HepG2 (cell line): ENCODE data around the gene CHDH. TPM values are rescaled to one million over a fixed set of nuclear protein-coding genes. Genes with fewer than 3 reads are reported as not detected.
A peak's percentile ranks its signal among the peaks of the same experiment; 100 is the strongest.

Experiments
- CEBPB ChIP-seq: IDR thresholded peaks from 2 replicates; pipeline ENCODE4 v1.6.1; 2011; ENCODE audit warnings: low read depth, low read length, improper control_type of control experiment, borderline replicate concordance
- E2F1 ChIP-seq: sonication (generic); formaldehyde crosslinking; IDR thresholded peaks from 2 replicates; pipeline ENCODE4 v1.5.0; 2020; ENCODE audit warnings: missing genetic modification reagents
- FOXP4 ChIP-seq: sonication (generic); formaldehyde crosslinking; IDR thresholded peaks from 2 replicates; pipeline ENCODE4 v1.4.0; 2020; ENCODE audit warnings: missing genetic modification reagents
- GZF1 ChIP-seq: sonication (generic); formaldehyde crosslinking; IDR thresholded peaks from 2 replicates; pipeline ENCODE4 v1.5.1; 2020; ENCODE audit warnings: mild to moderate bottlenecking, missing genetic modification reagents
- HMG20B ChIP-seq: conservative IDR thresholded peaks from 2 replicates; pipeline ENCODE4 v1.6.1; 2016; ENCODE audit warnings: missing genetic modification reagents, missing compliant biosample characterization
- RARG ChIP-seq: sonication (generic); formaldehyde crosslinking; IDR thresholded peaks from 2 replicates; pipeline ENCODE4 v1.4.0; 2020; ENCODE audit warnings: low read depth, mild to moderate bottlenecking, missing genetic modification reagents
- SMC3 ChIP-seq: IDR thresholded peaks from 2 replicates; pipeline ENCODE4 v1.6.1; 2011; ENCODE audit warnings: low read length, improper control_type of control experiment
- SNAPC2 ChIP-seq: sonication (generic); formaldehyde crosslinking; IDR thresholded peaks from 2 replicates; pipeline ENCODE4 v1.8.1; 2022; ENCODE audit warnings: mild to moderate bottlenecking, missing genetic modification reagents
- SOX13 ChIP-seq, 3 experiments: fragments of 450-650 bp in 1 of 3; sonication (generic) in 1 of 3; formaldehyde crosslinking in 1 of 3; IDR thresholded peaks in 2 of 3; conservative IDR thresholded peaks in 1 of 3; 2 replicates each; pipeline versions ENCODE4 v1.5.0 to v1.6.1; 2016 to 2020; ENCODE audit warnings: antibody characterized with exemption in 1 of 3, mild to moderate bottlenecking in 1 of 3, missing compliant biosample characterization in 1 of 3, missing genetic modification reagents in 1 of 3, moderate library complexity in 1 of 3
- SP140L ChIP-seq: sonication (generic); formaldehyde crosslinking; IDR thresholded peaks from 2 replicates; pipeline ENCODE4 v1.4.0; 2020; ENCODE audit warnings: missing genetic modification reagents, borderline replicate concordance
- SRY ChIP-seq: sonication (generic); formaldehyde crosslinking; IDR thresholded peaks from 2 replicates; pipeline ENCODE4 v1.8.0; 2022; ENCODE audit warnings: mild to moderate bottlenecking, missing genetic modification reagents
- TMF1 ChIP-seq: sonication (generic); formaldehyde crosslinking; IDR thresholded peaks from 2 replicates; pipeline ENCODE4 v1.8.1; 2022; ENCODE audit warnings: low read depth, missing genetic modification reagents
- ZNF292 ChIP-seq: sonication (generic); formaldehyde crosslinking; IDR thresholded peaks from 2 replicates; pipeline ENCODE4 v1.8.1; 2022; ENCODE audit warnings: mild to moderate bottlenecking, low read depth, missing genetic modification reagents, borderline replicate concordance
- ZNF318 ChIP-seq: sonication (generic); formaldehyde crosslinking; IDR thresholded peaks from 2 replicates; pipeline ENCODE4 v1.4.0; 2020; ENCODE audit warnings: mild to moderate bottlenecking, missing genetic modification reagents
- ZNF616 ChIP-seq: sonication (generic); formaldehyde crosslinking; IDR thresholded peaks from 2 replicates; pipeline ENCODE4 v1.5.0; 2020; ENCODE audit warnings: low read depth, mild to moderate bottlenecking, missing genetic modification reagents
- ZNF790 ChIP-seq: sonication (generic); formaldehyde crosslinking; IDR thresholded peaks from 2 replicates; pipeline ENCODE4 v1.8.0; 2022; ENCODE audit warnings: missing genetic modification reagents, mild to moderate bottlenecking, borderline replicate concordance
- ZSCAN25 ChIP-seq: sonication (generic); formaldehyde crosslinking; IDR thresholded peaks from 2 replicates; pipeline ENCODE4 v1.8.0; 2022; ENCODE audit warnings: mild to moderate bottlenecking, missing genetic modification reagents
- polyA plus RNA-seq, 8 experiments: library from polyadenylated mRNA; depleted of rRNA in 3 of 8; stranded (reverse) in 7 of 8; unstranded in 1 of 8; fragments of >200 nt; fragmentation: Illumina TruSeq in 4 of 8; extraction: Trizol in 4 of 8; gene quantifications; 2 replicates each; pipeline versions ENCODE4 v1.2.1 to v1.2.3, GENCODE V29; 2011 to 2016; ENCODE audit warnings: low read depth in 4 of 8, missing spikeins in 1 of 8, mixed read lengths in 1 of 8; ENCODE audit not compliant: insufficient read depth in 1 of 8
- total RNA-seq, 5 experiments: library from RNA; depleted of rRNA; stranded (reverse); fragments of >200 nt; fragmentation: Illumina TruSeq; extraction: Trizol; gene quantifications; 2 replicates each; pipeline ENCODE4 v1.2.3, GENCODE V29; 2016; ENCODE audit warnings: low read depth in 1 of 5

Gene CHDH
- total and polyA plus RNA-seq, 2 of the 13 experiments (the other 11 are each of a cell fraction or from before 2014, with no cell fraction given) = 28.1 to 48.9 TPM

GRCh38 chr3:53844262-53845102 lies 1.7 kb downstream of the CHDH start (continued):
- no peak for TF ChIP-seq ZNF318 (CRISPR knock-in tag)
- TF ChIP-seq FOXP4 = peak; percentile 71; the same call in 1 of the 2 replicates
- no peak; the same call in 1 of the 2 replicates for TF ChIP-seq ZNF790 (CRISPR knock-in tag)
- 0 out of 2 replicates have a peak, but pooled peaks have one; percentile 24 for TF ChIP-seq SNAPC2
- TF ChIP-seq RARG (CRISPR knock-in tag) = no peak
- no peak for TF ChIP-seq TMF1 (CRISPR knock-in tag)
- no peak for TF ChIP-seq CEBPB
- TF ChIP-seq ZNF616 (CRISPR knock-in tag) = no peak
- TF ChIP-seq GZF1 (CRISPR knock-in tag) = 0 out of 2 replicates have a peak, but pooled peaks have one; percentile 46
- peak; percentile 51; the same call in 1 of the 2 replicates for TF ChIP-seq E2F1 (CRISPR knock-in tag)
- TF ChIP-seq SRY = no peak; the same call in 1 of the 2 replicates
- peak; percentile 45; the same call in 1 of the 2 replicates for TF ChIP-seq ZSCAN25 (CRISPR knock-in tag)
- TF ChIP-seq ZNF292 (CRISPR knock-in tag) = no peak
- no peak for TF ChIP-seq HMG20B (CRISPR knock-in tag)
- no peak for TF ChIP-seq SP140L
- TF ChIP-seq SOX13 (IDR thresholded peaks at IDR 0.05) = no peak
- TF ChIP-seq SOX13 (CRISPR knock-in tag; conservative IDR thresholded peaks at IDR 0.05 in 1 of 2, IDR thresholded peaks at IDR 0.05 in 1 of 2) = peak in 1 of 2 experiments; percentile 81; a peak in 2 of 4 replicates
- no peak for TF ChIP-seq SMC3
